ENCODE measurements around the gene MAN2A2.
"Not testable (repeated sequence)": the region's sequence is repeated elsewhere in the genome, so short reads cannot be mapped to it uniquely, and the experiment has no call there.

The MAN2A2 gene

GRCh38 chr15:90887037-90887481 is 16.0 kb upstream of the MAN2A2 start:
- H3K4me1 ChIP-seq (ENCODE audit: control insufficient read depth, insufficient read depth, low read length) = peaks cover 18% of the 10 kb centered on the region
- H3K27me3 ChIP-seq (ENCODE audit: control insufficient read depth, insufficient read depth, low read length) = no peaks in the 10 kb centered on the region
- H3K4me3 ChIP-seq (ENCODE audit: low read depth, low read length) = no peak overlapping the region
- no peaks in the 10 kb centered on the region for H3K9me3 ChIP-seq (ENCODE audit: control insufficient read depth, insufficient read depth, low read length)
- no peak overlapping the region for H3K27ac ChIP-seq (ENCODE audit: low read depth, low read length)
- no peaks in the 10 kb centered on the region for H3K36me3 ChIP-seq (ENCODE audit: control insufficient read depth, insufficient read depth, low read length)
- H3K9ac ChIP-seq (ENCODE audit: low read depth, low read length) = no peak overlapping the region

- H3K4me1 ChIP-seq (ENCODE audit: control insufficient read depth, insufficient read depth, low read length) = peaks cover 10% of the 10 kb centered on the region; the same call in 1 of the 2 replicates
- no peaks in the 10 kb centered on the region for H3K9me3 ChIP-seq (ENCODE audit: control insufficient read depth, insufficient read depth, low read length)
- no peaks in the 10 kb centered on the region; the same call in 1 of the 2 replicates for H3K36me3 ChIP-seq (ENCODE audit: control insufficient read depth, insufficient read depth, low read length)
- no peak overlapping the region for H3K4me3 ChIP-seq (ENCODE audit: low read depth, low read length)
- H3K9ac ChIP-seq (ENCODE audit: low read depth, low read length) = no peak overlapping the region
- H3K27ac ChIP-seq (ENCODE audit: low read depth, low read length) = no peak overlapping the region
- no peaks in the 10 kb centered on the region for H3K27me3 ChIP-seq (ENCODE audit: control insufficient read depth, insufficient read depth, low read length)
These were observed 13.8 kb upstream of the MAN2A2 start for GRCh38 chr15:90889313-90889730.

- H3K4me1 ChIP-seq (ENCODE audit: control insufficient read depth, insufficient read depth, low read length) = peaks cover 7% of the 10 kb centered on the region; the same call in 1 of the 2 replicates
- no peak overlapping the region for H3K9ac ChIP-seq (ENCODE audit: low read depth, low read length)
- no peak overlapping the region for H3K4me3 ChIP-seq (ENCODE audit: low read depth, low read length)
- H3K27ac ChIP-seq (ENCODE audit: low read depth, low read length) = no peak overlapping the region
- no peaks in the 10 kb centered on the region for H3K27me3 ChIP-seq (ENCODE audit: control insufficient read depth, insufficient read depth, low read length)
- H3K36me3 ChIP-seq (ENCODE audit: control insufficient read depth, insufficient read depth, low read length) = no peaks in the 10 kb centered on the region; the same call in 1 of the 2 replicates
- no peaks in the 10 kb centered on the region for H3K9me3 ChIP-seq (ENCODE audit: control insufficient read depth, insufficient read depth, low read length)
These were observed 13.2 kb upstream of the MAN2A2 start for GRCh38 chr15:90889736-90890456.

GRCh38 chr15:90890839-90891238 is 12.3 kb upstream of the MAN2A2 start:
- no peak overlapping the region for H3K4me3 ChIP-seq (ENCODE audit: low read depth, low read length)
- no peak overlapping the region for H3K9ac ChIP-seq (ENCODE audit: low read depth, low read length)
- H3K27me3 ChIP-seq (ENCODE audit: control insufficient read depth, insufficient read depth, low read length) = no peaks in the 10 kb centered on the region
- no peak overlapping the region for H3K27ac ChIP-seq (ENCODE audit: low read depth, low read length)
- no peaks in the 10 kb centered on the region for H3K9me3 ChIP-seq (ENCODE audit: control insufficient read depth, insufficient read depth, low read length)
- no peaks in the 10 kb centered on the region; the same call in 1 of the 2 replicates for H3K36me3 ChIP-seq (ENCODE audit: control insufficient read depth, insufficient read depth, low read length)
- H3K4me1 ChIP-seq (ENCODE audit: control insufficient read depth, insufficient read depth, low read length) = peaks cover under 1% of the 10 kb centered on the region; the same call in 1 of the 2 replicates

GRCh38 chr15:90891346-90891949 is 11.7 kb upstream of the MAN2A2 start:
- Histone ChIP-seq H3K27ac (ENCODE audit: low read depth, low read length) (no peak overlapping the region), H3K4me1 (ENCODE audit: control insufficient read depth, insufficient read depth, low read length) (no peaks in the 10 kb centered on the region; the same call in 1 of the 2 replicates), H3K4me3 (ENCODE audit: low read depth, low read length) (no peak overlapping the region), H3K27me3 (ENCODE audit: control insufficient read depth, insufficient read depth, low read length) (no peaks in the 10 kb centered on the region), H3K36me3 (ENCODE audit: control insufficient read depth, insufficient read depth, low read length) (no peaks in the 10 kb centered on the region; the same call in 1 of the 2 replicates), H3K9ac (ENCODE audit: low read depth, low read length) (no peak overlapping the region), H3K9me3 (ENCODE audit: control insufficient read depth, insufficient read depth, low read length) (no peaks in the 10 kb centered on the region)

- Histone ChIP-seq H3K27me3 (ENCODE audit: control insufficient read depth, insufficient read depth, low read length) (no peaks in the 10 kb centered on the region), H3K4me1 (ENCODE audit: control insufficient read depth, insufficient read depth, low read length) (no peaks in the 10 kb centered on the region; the same call in 1 of the 2 replicates), H3K4me3 (ENCODE audit: low read depth, low read length) (no peak overlapping the region), H3K9me3 (ENCODE audit: control insufficient read depth, insufficient read depth, low read length) (no peaks in the 10 kb centered on the region), H3K9ac (ENCODE audit: low read depth, low read length) (no peak overlapping the region), H3K36me3 (ENCODE audit: control insufficient read depth, insufficient read depth, low read length) (no peaks in the 10 kb centered on the region; the same call in 1 of the 2 replicates), H3K27ac (ENCODE audit: low read depth, low read length) (no peak overlapping the region)
These were observed 11.1 kb upstream of the MAN2A2 start for GRCh38 chr15:90892023-90892422.

GRCh38 chr15:90892498-90893174 is 10.5 kb upstream of the MAN2A2 start:
- no peaks in the 10 kb centered on the region for H3K27me3 ChIP-seq (ENCODE audit: control insufficient read depth, insufficient read depth, low read length)
- no peak overlapping the region for H3K9ac ChIP-seq (ENCODE audit: low read depth, low read length)
- no peak overlapping the region for H3K27ac ChIP-seq (ENCODE audit: low read depth, low read length)
- no peaks in the 10 kb centered on the region; the same call in 1 of the 2 replicates for H3K4me1 ChIP-seq (ENCODE audit: control insufficient read depth, insufficient read depth, low read length)
- no peaks in the 10 kb centered on the region; the same call in 1 of the 2 replicates for H3K36me3 ChIP-seq (ENCODE audit: control insufficient read depth, insufficient read depth, low read length)
- no peaks in the 10 kb centered on the region for H3K9me3 ChIP-seq (ENCODE audit: control insufficient read depth, insufficient read depth, low read length)
- no peak overlapping the region for H3K4me3 ChIP-seq (ENCODE audit: low read depth, low read length)

- H3K4me3 ChIP-seq (ENCODE audit: low read depth, low read length) = no peak overlapping the region
- no peaks in the 10 kb centered on the region; the same call in 1 of the 2 replicates for H3K4me1 ChIP-seq (ENCODE audit: control insufficient read depth, insufficient read depth, low read length)
- H3K9ac ChIP-seq (ENCODE audit: low read depth, low read length) = no peak overlapping the region
- no peaks in the 10 kb centered on the region; the same call in 1 of the 2 replicates for H3K36me3 ChIP-seq (ENCODE audit: control insufficient read depth, insufficient read depth, low read length)
- H3K27ac ChIP-seq (ENCODE audit: low read depth, low read length) = no peak overlapping the region
- H3K9me3 ChIP-seq (ENCODE audit: control insufficient read depth, insufficient read depth, low read length) = no peaks in the 10 kb centered on the region
- H3K27me3 ChIP-seq (ENCODE audit: control insufficient read depth, insufficient read depth, low read length) = no peaks in the 10 kb centered on the region
These were observed 9.7 kb upstream of the MAN2A2 start for GRCh38 chr15:90893175-90894090.

- Histone ChIP-seq H3K9ac (ENCODE audit: low read depth, low read length) (no peak overlapping the region), H3K4me3 (ENCODE audit: low read depth, low read length) (no peak overlapping the region), H3K27me3 (ENCODE audit: control insufficient read depth, insufficient read depth, low read length) (no peaks in the 10 kb centered on the region), H3K36me3 (ENCODE audit: control insufficient read depth, insufficient read depth, low read length) (no peaks in the 10 kb centered on the region; the same call in 1 of the 2 replicates), H3K4me1 (ENCODE audit: control insufficient read depth, insufficient read depth, low read length) (no peaks in the 10 kb centered on the region; the same call in 1 of the 2 replicates), H3K9me3 (ENCODE audit: control insufficient read depth, insufficient read depth, low read length) (no peaks in the 10 kb centered on the region), H3K27ac (ENCODE audit: low read depth, low read length) (no peak overlapping the region)
These were observed 7.5 kb upstream of the MAN2A2 start for GRCh38 chr15:90895571-90896117.

- not testable (repeated sequence) for H3K27ac ChIP-seq (ENCODE audit: low read depth, low read length); H3K36me3 ChIP-seq (ENCODE audit: control insufficient read depth, insufficient read depth, low read length); H3K9me3 ChIP-seq (ENCODE audit: control insufficient read depth, insufficient read depth, low read length); H3K4me3 ChIP-seq (ENCODE audit: low read depth, low read length); H3K4me1 ChIP-seq (ENCODE audit: control insufficient read depth, insufficient read depth, low read length); H3K27me3 ChIP-seq (ENCODE audit: control insufficient read depth, insufficient read depth, low read length); H3K9ac ChIP-seq (ENCODE audit: low read depth, low read length)
These were observed 5.9 kb upstream of the MAN2A2 start for GRCh38 chr15:90897131-90897655.

Data from HUES48 (cell line).